Neural cell (in vitro differentiated cells): ENCODE measurements around the gene KXD1. TPM values are rescaled to one million over a fixed set of nuclear protein-coding genes. Genes with fewer than 3 reads are reported as not detected.
A peak's percentile ranks its signal among the peaks of the same experiment; 100 is the strongest.
"Not testable (repeated sequence)": the region's sequence is repeated elsewhere in the genome, so short reads cannot be mapped to it uniquely, and the experiment has no call there.

Experiments used
- H2AFZ ChIP-seq: fragments of 200-600, 300-800 bp; sonication (generic), shearing (Covaris generic); 2 replicates; pipeline ENCODE4 v1.6.0; 2014; ENCODE audit warnings: low read depth, mild to moderate bottlenecking, antibody characterized with exemption, low read length, moderate library complexity
- H3F3A ChIP-seq: fragments of 200-600 bp; shearing (Covaris generic); 2 replicates; pipeline ENCODE4 v1.6.1; 2016; ENCODE audit warnings: mild to moderate bottlenecking, moderate library complexity, mixed read lengths, antibody characterized with exemption, low read length; ENCODE audit not compliant: insufficient read depth, poor library complexity, severe bottlenecking
- H3K27ac ChIP-seq: fragments of 200-600, 300-800 bp; sonication (generic), shearing (Covaris generic); 2 replicates; pipeline ENCODE4 v1.5.1; 2014; ENCODE audit warnings: mild to moderate bottlenecking, low read length, moderate library complexity
- H3K27me3 ChIP-seq: fragments of 300-800, 200-600 bp; sonication (generic), shearing (Covaris generic); 2 replicates; pipeline ENCODE4 v1.6.0; 2014; ENCODE audit warnings: mild to moderate bottlenecking, low read depth, low read length, moderate library complexity; ENCODE audit not compliant: insufficient read depth
- H3K36me3 ChIP-seq: fragments of 300-800, 200-600 bp; sonication (generic), shearing (Covaris generic); 2 replicates; pipeline ENCODE4 v1.5.1; 2014; ENCODE audit warnings: mild to moderate bottlenecking, antibody characterized with exemption, low read length, moderate library complexity; ENCODE audit not compliant: insufficient read depth
- H3K4me2 ChIP-seq: fragments of 300-800, 200-600 bp; sonication (generic), shearing (Covaris generic); 2 replicates; pipeline ENCODE4 v1.6.0; 2014; ENCODE audit warnings: mild to moderate bottlenecking, low read length
- H3K4me3 ChIP-seq: fragments of 300-800, 200-600 bp; sonication (generic), shearing (Covaris generic); 2 replicates; pipeline ENCODE4 v1.5.1; 2014; ENCODE audit warnings: mild to moderate bottlenecking, low read length, moderate library complexity
- H3K79me2 ChIP-seq: fragments of 200-600 bp; shearing (Covaris generic); replicated peaks from 2 replicates; pipeline ENCODE4 v1.6.0; 2014; ENCODE audit warnings: mild to moderate bottlenecking, low read length, moderate library complexity; ENCODE audit not compliant: insufficient read depth
- H3K9ac ChIP-seq: fragments of 300-800, 200-600 bp; sonication (generic), shearing (Covaris generic); 2 replicates; pipeline ENCODE4 v1.6.1; 2016; ENCODE audit warnings: mild to moderate bottlenecking, low read length, mixed read lengths
- H3K9me2 ChIP-seq: fragments of 200-600 bp; shearing (Covaris generic); 2 replicates; pipeline ENCODE4 v1.6.1; 2016; ENCODE audit warnings: mild to moderate bottlenecking, low read length, mixed read lengths; ENCODE audit not compliant: insufficient read depth
- H3K9me3 ChIP-seq: fragments of 200-600, 300-800 bp; sonication (generic), shearing (Covaris generic); 2 replicates; pipeline ENCODE4 v1.6.1; 2016; ENCODE audit warnings: mild to moderate bottlenecking, mixed run types, low read length, moderate library complexity, mixed read lengths
- H4K20me1 ChIP-seq: fragments of 200-600 bp; shearing (Covaris generic); 2 replicates; pipeline ENCODE4 v1.6.1; 2016; ENCODE audit warnings: mild to moderate bottlenecking, mixed run types; ENCODE audit not compliant: insufficient read depth
- EP300 ChIP-seq: fragments of 450-650 bp; conservative IDR thresholded peaks from 2 replicates; pipeline ENCODE4 v1.6.1; 2014; ENCODE audit warnings: antibody characterized with exemption, mild to moderate bottlenecking, moderate library complexity; ENCODE audit not compliant: poor library complexity, severe bottlenecking
- EZH2 ChIP-seq: fragments of 200-600, 300-800 bp; shearing (Covaris generic), sonication (generic); IDR thresholded peaks from 2 replicates; pipeline ENCODE4 v1.6.1; 2014; ENCODE audit warnings: antibody characterized with exemption, low read length, borderline replicate concordance, mild to moderate bottlenecking; ENCODE audit not compliant: insufficient read depth, poor library complexity, severe bottlenecking
- MXI1 ChIP-seq: fragments of 450-650 bp; conservative IDR thresholded peaks from 2 replicates; pipeline ENCODE4 v1.6.1; 2014; ENCODE audit warnings: antibody characterized with exemption, mild to moderate bottlenecking; ENCODE audit not compliant: poor library complexity, severe bottlenecking
- POLR2AphosphoS5 ChIP-seq: IDR thresholded peaks from 2 replicates; pipeline ENCODE4 v1.6.1; 2012
- RAD21 ChIP-seq: fragments of 450-650 bp; conservative IDR thresholded peaks from 2 replicates; pipeline ENCODE4 v1.6.1; 2014; ENCODE audit warnings: antibody characterized with exemption, mild to moderate bottlenecking, moderate library complexity
- SMC3 ChIP-seq: fragments of 450-650 bp; conservative IDR thresholded peaks from 2 replicates; pipeline ENCODE4 v1.6.1; 2014; ENCODE audit warnings: antibody characterized with exemption, mild to moderate bottlenecking, moderate library complexity; ENCODE audit not compliant: poor library complexity
- TAF1 ChIP-seq: IDR thresholded peaks from 2 replicates; pipeline ENCODE4 v1.6.1; 2012; ENCODE audit warnings: low read depth
- polyA plus RNA-seq: library from polyadenylated mRNA; depleted of rRNA; stranded (reverse); fragments of >200 nt; gene quantifications from 2 replicates; pipeline ENCODE4 v1.2.3, GENCODE V29; 2014
- TF ChIP-seq, protein P1 (sequence below): fragments of 450-650 bp; IDR thresholded peaks from 2 replicates; pipeline ENCODE4 v1.5.1; 2014; ENCODE audit warnings: antibody characterized with exemption, mild to moderate bottlenecking, moderate library complexity; ENCODE audit not compliant: poor library complexity, severe bottlenecking
- TF ChIP-seq, protein P2 (sequence below): IDR thresholded peaks from 2 replicates; pipeline ENCODE4 v1.6.1; 2012; ENCODE audit warnings: borderline replicate concordance

KXD1 gene
- polyA plus RNA-seq, 1 donor from 2014 or later = 55.8 TPM

DNA sequence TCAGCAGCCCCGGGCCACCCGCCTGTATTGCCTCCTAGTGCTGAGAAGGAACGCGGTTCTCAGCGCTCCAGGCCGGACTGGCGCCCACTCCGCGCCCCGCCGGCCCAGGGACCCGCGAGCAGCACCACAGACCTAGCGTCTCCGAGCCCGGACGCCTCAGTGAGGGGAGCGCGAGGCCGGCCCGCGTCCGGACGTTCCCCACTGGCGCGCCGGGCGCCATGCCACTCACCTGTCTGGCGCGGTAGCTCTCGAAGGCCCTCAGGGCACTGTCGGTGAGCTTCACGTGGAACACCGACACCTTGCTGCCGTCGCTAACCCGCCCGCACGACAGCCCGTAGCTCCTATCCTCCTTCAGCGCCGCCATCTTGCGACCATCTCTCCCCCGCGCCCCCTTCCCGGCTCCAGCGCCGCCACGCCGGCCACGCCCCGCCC is 36.0 kb upstream of the KXD1 start, which contains the start of gene ELL:
Gene ELL, minus strand, starts transcription at position 379 of the 432 bp plus-strand sequence. Its CDS starts 15 bp downstream, at position 364.
- no peaks in the 10 kb centered on the region for H3K9me3 ChIP-seq
- peak within 1 kb of the TSS; percentile 78 for H3K27ac ChIP-seq
- peak within 1 kb of the TSS; percentile 90 for H3K9ac ChIP-seq
- H3K9me2 ChIP-seq = no peaks in the 10 kb centered on the region
- TF ChIP-seq, protein P1, sequence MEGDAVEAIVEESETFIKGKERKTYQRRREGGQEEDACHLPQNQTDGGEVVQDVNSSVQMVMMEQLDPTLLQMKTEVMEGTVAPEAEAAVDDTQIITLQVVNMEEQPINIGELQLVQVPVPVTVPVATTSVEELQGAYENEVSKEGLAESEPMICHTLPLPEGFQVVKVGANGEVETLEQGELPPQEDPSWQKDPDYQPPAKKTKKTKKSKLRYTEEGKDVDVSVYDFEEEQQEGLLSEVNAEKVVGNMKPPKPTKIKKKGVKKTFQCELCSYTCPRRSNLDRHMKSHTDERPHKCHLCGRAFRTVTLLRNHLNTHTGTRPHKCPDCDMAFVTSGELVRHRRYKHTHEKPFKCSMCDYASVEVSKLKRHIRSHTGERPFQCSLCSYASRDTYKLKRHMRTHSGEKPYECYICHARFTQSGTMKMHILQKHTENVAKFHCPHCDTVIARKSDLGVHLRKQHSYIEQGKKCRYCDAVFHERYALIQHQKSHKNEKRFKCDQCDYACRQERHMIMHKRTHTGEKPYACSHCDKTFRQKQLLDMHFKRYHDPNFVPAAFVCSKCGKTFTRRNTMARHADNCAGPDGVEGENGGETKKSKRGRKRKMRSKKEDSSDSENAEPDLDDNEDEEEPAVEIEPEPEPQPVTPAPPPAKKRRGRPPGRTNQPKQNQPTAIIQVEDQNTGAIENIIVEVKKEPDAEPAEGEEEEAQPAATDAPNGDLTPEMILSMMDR = no peak
- TF ChIP-seq EZH2 (no peak), RAD21 (peak; percentile 49), MXI1 (peak; percentile 83), POLR2AphosphoS5 (peak; percentile 96), TAF1 (peak; percentile 90), EP300 (no peak), SMC3 (peak; percentile 49)
- TF ChIP-seq, protein P2, sequence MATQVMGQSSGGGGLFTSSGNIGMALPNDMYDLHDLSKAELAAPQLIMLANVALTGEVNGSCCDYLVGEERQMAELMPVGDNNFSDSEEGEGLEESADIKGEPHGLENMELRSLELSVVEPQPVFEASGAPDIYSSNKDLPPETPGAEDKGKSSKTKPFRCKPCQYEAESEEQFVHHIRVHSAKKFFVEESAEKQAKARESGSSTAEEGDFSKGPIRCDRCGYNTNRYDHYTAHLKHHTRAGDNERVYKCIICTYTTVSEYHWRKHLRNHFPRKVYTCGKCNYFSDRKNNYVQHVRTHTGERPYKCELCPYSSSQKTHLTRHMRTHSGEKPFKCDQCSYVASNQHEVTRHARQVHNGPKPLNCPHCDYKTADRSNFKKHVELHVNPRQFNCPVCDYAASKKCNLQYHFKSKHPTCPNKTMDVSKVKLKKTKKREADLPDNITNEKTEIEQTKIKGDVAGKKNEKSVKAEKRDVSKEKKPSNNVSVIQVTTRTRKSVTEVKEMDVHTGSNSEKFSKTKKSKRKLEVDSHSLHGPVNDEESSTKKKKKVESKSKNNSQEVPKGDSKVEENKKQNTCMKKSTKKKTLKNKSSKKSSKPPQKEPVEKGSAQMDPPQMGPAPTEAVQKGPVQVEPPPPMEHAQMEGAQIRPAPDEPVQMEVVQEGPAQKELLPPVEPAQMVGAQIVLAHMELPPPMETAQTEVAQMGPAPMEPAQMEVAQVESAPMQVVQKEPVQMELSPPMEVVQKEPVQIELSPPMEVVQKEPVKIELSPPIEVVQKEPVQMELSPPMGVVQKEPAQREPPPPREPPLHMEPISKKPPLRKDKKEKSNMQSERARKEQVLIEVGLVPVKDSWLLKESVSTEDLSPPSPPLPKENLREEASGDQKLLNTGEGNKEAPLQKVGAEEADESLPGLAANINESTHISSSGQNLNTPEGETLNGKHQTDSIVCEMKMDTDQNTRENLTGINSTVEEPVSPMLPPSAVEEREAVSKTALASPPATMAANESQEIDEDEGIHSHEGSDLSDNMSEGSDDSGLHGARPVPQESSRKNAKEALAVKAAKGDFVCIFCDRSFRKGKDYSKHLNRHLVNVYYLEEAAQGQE = peak; percentile 88
- peak within 1 kb of the TSS; percentile 98 for H3K4me3 ChIP-seq
- no peaks in the 10 kb centered on the region for H3K36me3 ChIP-seq
- peak within 1 kb of the TSS; percentile 94 for H3K4me2 ChIP-seq
- H3K27me3 ChIP-seq = no peaks in the 10 kb centered on the region
- H2AFZ ChIP-seq = no peak within 1 kb of the TSS
- no peaks in the 10 kb centered on the region for H3F3A ChIP-seq
- H4K20me1 ChIP-seq = no peaks in the 10 kb centered on the region
- H3K79me2 ChIP-seq = peaks cover 17% of the 10 kb centered on the region

DNA sequence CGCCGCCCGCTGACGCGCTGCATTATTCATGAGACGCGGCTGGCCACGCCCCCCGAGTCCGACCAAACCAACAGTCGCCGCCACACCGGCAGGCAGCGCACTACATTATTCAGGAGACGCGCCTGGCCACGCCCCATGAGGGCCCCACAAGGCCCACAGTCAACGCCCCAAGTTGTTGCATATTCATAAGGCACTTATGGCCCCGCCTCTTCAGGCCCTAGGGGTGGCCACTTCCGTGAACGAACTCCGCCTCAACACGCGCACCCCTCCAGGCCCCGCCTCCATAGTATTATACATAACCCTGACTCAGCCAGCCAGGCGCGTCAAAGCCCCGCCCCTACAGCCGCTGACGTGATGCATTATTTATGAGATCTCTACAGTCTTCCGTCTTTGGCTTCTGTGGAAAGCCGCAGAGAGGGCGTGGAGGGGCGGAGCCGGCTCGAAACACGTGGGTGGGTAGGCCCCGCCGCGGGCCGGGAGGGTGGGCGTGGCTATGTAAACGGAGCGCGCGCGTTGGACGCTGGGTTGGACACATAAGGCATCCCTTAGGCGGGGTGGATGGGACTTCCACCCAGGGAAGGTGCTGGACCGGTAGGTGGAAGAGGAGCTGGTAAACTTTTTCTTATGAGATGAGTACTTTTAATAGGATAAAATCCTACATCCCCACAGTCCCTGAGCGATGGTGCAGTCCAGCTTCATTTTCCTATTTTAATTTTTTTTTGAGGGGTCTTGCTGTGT is 35.4 kb upstream of the KXD1 start:
- Histone ChIP-seq H3K4me2 (no peak overlapping the region), H3K36me3 (no peaks in the 10 kb centered on the region), H3K9me3 (no peaks in the 10 kb centered on the region), H3K27me3 (no peaks in the 10 kb centered on the region), H3K79me2 (peaks cover 17% of the 10 kb centered on the region), H3K4me3 (peak overlapping the region; percentile 98), H4K20me1 (no peaks in the 10 kb centered on the region), H2AFZ (no peak overlapping the region), H3K9ac (peak overlapping the region; percentile 90), H3F3A (no peaks in the 10 kb centered on the region), H3K27ac (peak overlapping the region; percentile 34), H3K9me2 (no peaks in the 10 kb centered on the region)
- TF ChIP-seq MXI1 (peak; percentile 30), RAD21 (no peak), POLR2AphosphoS5 (peak; percentile 36)

DNA sequence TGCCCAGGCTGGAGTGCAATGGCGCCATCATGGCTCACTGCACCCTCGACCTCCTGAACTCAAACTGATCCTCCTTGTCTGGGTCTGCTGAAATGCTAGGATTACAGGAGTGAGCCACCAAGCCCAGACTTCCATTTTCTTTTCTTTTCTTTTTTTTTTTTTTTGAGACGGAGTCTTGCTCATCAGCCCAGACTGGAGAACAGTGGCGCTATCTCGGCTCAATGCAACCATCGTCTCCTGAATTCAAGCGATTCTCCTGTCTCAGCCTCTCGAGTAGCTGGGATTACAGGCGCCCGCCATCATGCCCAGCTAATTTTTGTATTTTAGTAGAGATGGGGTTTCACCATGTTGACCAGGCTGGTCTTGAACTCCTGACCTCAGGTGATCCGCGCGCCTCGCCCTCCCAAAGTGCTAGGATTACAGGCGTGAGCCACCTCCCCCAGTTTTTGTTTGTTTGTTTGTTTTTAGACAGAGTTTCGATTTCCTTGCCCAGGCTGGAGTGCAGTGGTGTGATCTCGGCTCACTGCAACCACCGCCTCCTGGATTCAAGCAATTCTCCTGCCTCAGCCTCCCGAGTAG is 34.7 kb upstream of the KXD1 start:
- H3K27me3 ChIP-seq, H3K9me3 ChIP-seq, H3F3A ChIP-seq, H2AFZ ChIP-seq, H3K36me3 ChIP-seq, H3K9ac ChIP-seq, H3K9me2 ChIP-seq, H3K4me2 ChIP-seq, H4K20me1 ChIP-seq: not testable (repeated sequence)
- Histone ChIP-seq H3K79me2 (peaks cover 16% of the 10 kb centered on the region), H3K4me3 (peak overlapping the region; percentile 98), H3K27ac (peak overlapping the region; percentile 34)
